WI38 (cell line): ENCODE results near the gene NAALADL2.
"Not testable (repeated sequence)": the region's sequence is repeated elsewhere in the genome, so short reads cannot be mapped to it uniquely, and the experiment has no call there.

ENCODE experiments used
- H3K4me3 ChIP-seq: 2 replicates; pipeline ENCODE4 v1.5.1; 2011; ENCODE audit warnings: low read depth, mild to moderate bottlenecking, control low read depth, low read length
- CTCF ChIP-seq: IDR thresholded peaks from 2 replicates; pipeline ENCODE4 v1.5.1; 2012; ENCODE audit warnings: low read depth, mild to moderate bottlenecking, control low read depth, low read length

The NAALADL2 gene

DNA sequence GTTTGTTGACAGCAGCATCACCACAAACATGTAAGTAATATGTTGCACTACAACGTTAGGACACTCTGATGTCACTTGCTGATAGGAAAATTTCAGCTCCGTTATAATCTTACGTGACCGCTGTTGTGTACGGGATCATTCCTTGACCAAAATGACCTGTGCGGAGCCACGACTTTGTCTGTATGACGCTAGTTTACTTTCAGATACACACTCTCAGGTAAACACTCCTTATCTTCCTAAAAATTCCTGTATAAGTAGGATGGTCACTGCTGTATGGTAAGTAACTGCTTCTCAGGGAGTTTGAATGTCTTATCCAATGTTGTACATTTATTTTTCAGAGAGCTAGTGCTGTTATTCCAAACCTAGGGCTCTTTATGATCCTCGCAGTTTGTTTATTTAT is 410.3 kb downstream of the NAALADL2 start:
- no peak for TF ChIP-seq CTCF
- no peak overlapping the region for H3K4me3 ChIP-seq

GRCh38 chr3:175270198-175270837 is 411.2 kb downstream of the NAALADL2 start:
- TF ChIP-seq CTCF = no peak
- no peak overlapping the region for H3K4me3 ChIP-seq

GRCh38 chr3:175270866-175271265 is 411.7 kb downstream of the NAALADL2 start:
- no peak overlapping the region for H3K4me3 ChIP-seq
- no peak for TF ChIP-seq CTCF

- H3K4me3 ChIP-seq = not testable (repeated sequence)
Measured at GRCh38 chr3:175271465-175271864, 412.3 kb downstream of the NAALADL2 start.

DNA sequence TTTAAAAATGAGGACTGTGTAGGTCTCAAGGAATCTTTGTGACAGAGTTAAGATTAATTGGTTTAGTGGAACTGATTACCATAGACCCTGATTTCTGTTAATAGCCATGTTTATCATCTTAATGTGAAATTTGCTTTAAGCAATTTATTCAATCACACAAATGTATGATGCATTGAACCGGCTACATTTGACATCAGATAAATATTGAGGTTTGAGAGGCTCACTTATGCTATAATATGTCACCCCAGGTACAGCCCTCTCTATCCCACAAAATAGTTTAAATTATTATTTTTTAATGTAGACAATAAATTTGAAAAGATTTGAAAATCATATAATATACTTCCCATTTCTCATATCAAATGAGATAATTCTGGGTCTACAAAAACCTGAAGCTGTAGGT is 413.3 kb downstream of the NAALADL2 start:
- H3K4me3 ChIP-seq = no peak overlapping the region

GRCh38 chr3:175273573-175273972 is 414.4 kb downstream of the NAALADL2 start:
- TF ChIP-seq CTCF = no peak
- H3K4me3 ChIP-seq = no peak overlapping the region

More for the DNA sequence above, 413.3 kb downstream of the NAALADL2 start:
- no peak for TF ChIP-seq CTCF

- H3K4me3 ChIP-seq = no peak overlapping the region
- TF ChIP-seq CTCF = no peak
Measured at GRCh38 chr3:175274056-175274455, 414.9 kb downstream of the NAALADL2 start.
